GM12878 (cell line): Measurements from ENCODE around the gene PGAP3.

Experiments
- POLR2A ChIP-seq: IDR thresholded peaks from 2 replicates; pipeline ENCODE4 v1.6.1; 2011; ENCODE audit warnings: low read depth, mild to moderate bottlenecking, low read length
- TAF1 ChIP-seq: IDR thresholded peaks from 2 replicates; pipeline ENCODE4 v1.6.1; 2011; ENCODE audit warnings: mild to moderate bottlenecking, low read depth, low read length, borderline replicate concordance

DNA sequence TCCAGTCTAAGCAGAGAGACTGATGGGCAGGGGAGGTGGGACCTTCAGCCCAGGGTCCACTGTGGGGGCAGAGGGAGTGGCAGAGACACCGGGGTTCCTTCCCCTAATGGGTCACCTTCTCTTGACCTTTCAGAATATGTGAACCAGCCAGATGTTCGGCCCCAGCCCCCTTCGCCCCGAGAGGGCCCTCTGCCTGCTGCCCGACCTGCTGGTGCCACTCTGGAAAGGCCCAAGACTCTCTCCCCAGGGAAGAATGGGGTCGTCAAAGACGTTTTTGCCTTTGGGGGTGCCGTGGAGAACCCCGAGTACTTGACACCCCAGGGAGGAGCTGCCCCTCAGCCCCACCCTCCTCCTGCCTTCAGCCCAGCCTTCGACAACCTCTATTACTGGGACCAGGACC lies 39.7 kb upstream of the PGAP3 start:
- TF ChIP-seq TAF1 (no peak), POLR2A (no peak; the same call in 1 of the 2 replicates)
